ENCODE results near the gene PDE4C.

PDE4C gene

GRCh38 chr19:18254546-18255503, 28.6 kb upstream of the PDE4C start:
- no peak for DNase-seq (ENCODE audit: low read depth)
- no peak overlapping the region for H3K4me3 ChIP-seq (replicated peaks; ENCODE audit: low read depth, low read length)
- no peak for TF ChIP-seq CTCF (IDR thresholded peaks at IDR 0.05; ENCODE audit: low read length, missing control alignments)

DNA sequence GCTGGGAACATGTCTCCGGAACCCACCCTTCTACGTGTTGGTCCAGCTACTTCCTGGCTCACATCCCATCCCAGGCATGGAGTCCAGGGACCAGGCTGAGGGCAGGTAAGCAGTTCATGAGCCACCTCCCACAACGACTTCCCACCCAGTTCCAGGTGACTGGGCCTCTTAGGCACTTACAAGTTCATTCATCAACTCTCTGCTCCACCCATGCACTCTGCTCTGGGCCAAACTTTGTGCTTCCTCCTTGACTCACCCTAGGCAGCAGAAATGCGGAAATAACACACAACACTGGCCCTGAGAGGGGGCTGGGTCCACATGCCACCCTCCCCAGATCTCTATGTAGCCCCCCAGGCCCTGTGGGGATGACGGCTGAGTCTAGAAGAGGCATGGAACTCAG, 27.5 kb upstream of the PDE4C start:
- H3K4me3 ChIP-seq (replicated peaks; ENCODE audit: low read depth, low read length), result no peak overlapping the region
- DNase-seq (ENCODE audit: low read depth), result no peak
- no peak for TF ChIP-seq CTCF (IDR thresholded peaks at IDR 0.05; ENCODE audit: low read length, missing control alignments)

DNA sequence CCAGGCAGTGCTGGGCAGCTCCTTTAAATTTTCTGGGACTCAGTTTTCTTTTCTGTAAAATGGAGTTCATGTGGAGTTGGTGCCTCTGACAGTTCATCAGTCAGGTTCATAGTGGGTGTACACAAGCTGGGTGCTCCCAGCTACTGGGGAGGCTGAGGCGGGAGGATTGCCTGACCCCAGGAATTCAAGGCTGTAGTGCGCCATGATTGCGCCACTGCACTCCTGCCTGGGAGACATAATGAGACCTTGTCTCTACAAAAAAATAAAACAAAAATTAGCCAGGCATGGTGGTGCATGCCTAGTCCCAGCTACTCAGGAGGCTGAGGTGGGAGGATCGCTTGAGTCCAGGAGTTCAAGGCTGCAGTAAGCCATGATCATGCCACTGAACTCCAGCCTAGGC, 26.9 kb upstream of the PDE4C start:
- no peak for TF ChIP-seq CTCF (IDR thresholded peaks at IDR 0.05; ENCODE audit: low read length, missing control alignments)
- no peak for DNase-seq (ENCODE audit: low read depth)
- no peak overlapping the region for H3K4me3 ChIP-seq (replicated peaks; ENCODE audit: low read depth, low read length)

DNA sequence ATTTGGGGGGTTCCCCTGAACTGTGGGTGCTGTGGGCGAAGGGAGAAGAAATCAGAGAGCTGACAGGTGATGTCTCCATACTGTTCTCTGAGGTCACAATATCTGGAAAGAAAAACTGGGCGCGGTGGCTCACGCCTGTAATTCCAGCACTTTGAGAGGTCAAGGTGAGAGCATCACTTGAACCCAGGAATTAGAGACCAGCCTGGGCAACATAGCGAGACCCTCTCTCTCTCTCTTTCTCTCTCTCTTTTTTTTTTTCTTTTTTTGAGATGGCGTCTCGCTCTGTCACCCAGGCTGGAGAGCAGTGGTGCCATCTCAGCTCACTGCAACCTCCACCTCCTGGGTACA, 26.1 kb upstream of the PDE4C start:
- no peak overlapping the region for H3K4me3 ChIP-seq (replicated peaks; ENCODE audit: low read depth, low read length)
- no peak for TF ChIP-seq CTCF (IDR thresholded peaks at IDR 0.05; ENCODE audit: low read length, missing control alignments)
- no peak for DNase-seq (ENCODE audit: low read depth)

- no peak overlapping the region for H3K4me3 ChIP-seq (replicated peaks; ENCODE audit: low read depth, low read length)
- DNase-seq (ENCODE audit: low read depth), result peak; percentile 75
- TF ChIP-seq CTCF (IDR thresholded peaks at IDR 0.05; ENCODE audit: low read length, missing control alignments), result peak; percentile 83
These were observed 25.5 kb upstream of the PDE4C start for GRCh38 chr19:18251587-18252369.

- no peak overlapping the region for H3K4me3 ChIP-seq (replicated peaks; ENCODE audit: low read depth, low read length)
- DNase-seq (ENCODE audit: low read depth), result no peak
- TF ChIP-seq CTCF (IDR thresholded peaks at IDR 0.05; ENCODE audit: low read length, missing control alignments), result no peak
These were observed 23.6 kb upstream of the PDE4C start for GRCh38 chr19:18249834-18250233.
